ENCODE measurements around the gene PDZD8.
"Not testable (repeated sequence)": the region's sequence is repeated elsewhere in the genome, so short reads cannot be mapped to it uniquely, and the experiment has no call there.

Gene PDZD8

GRCh38 chr10:117300671-117301070 lies 74.6 kb downstream of the PDZD8 start:
- no peaks in the 10 kb centered on the region for H3K4me1 ChIP-seq (ENCODE audit: control insufficient read depth, insufficient read depth, low read length, poor library complexity, severe bottlenecking)
- H3K27ac ChIP-seq (ENCODE audit: insufficient read depth, low read length, poor library complexity, severe bottlenecking) = no peak overlapping the region
- no peak overlapping the region for H3K4me3 ChIP-seq (ENCODE audit: insufficient read depth, low read depth, low read length, poor library complexity, severe bottlenecking)
- DNase-seq = no peak
- no peaks in the 10 kb centered on the region for H3K9me3 ChIP-seq (ENCODE audit: control insufficient read depth, low read length)
- H3K36me3 ChIP-seq (ENCODE audit: control insufficient read depth, insufficient read depth, low read length) = no peaks in the 10 kb centered on the region
- H3K27me3 ChIP-seq (replicated peaks; ENCODE audit: control insufficient read depth, insufficient read depth, low read length, poor library complexity, severe bottlenecking) = no peaks in the 10 kb centered on the region

- no peaks in the 10 kb centered on the region for H3K9me3 ChIP-seq (ENCODE audit: control insufficient read depth, low read length)
- H3K27ac ChIP-seq (ENCODE audit: insufficient read depth, low read length, poor library complexity, severe bottlenecking) = no peak overlapping the region
- no peak for DNase-seq
- no peaks in the 10 kb centered on the region for H3K27me3 ChIP-seq (replicated peaks; ENCODE audit: control insufficient read depth, insufficient read depth, low read length, poor library complexity, severe bottlenecking)
- H3K4me1 ChIP-seq (ENCODE audit: control insufficient read depth, insufficient read depth, low read length, poor library complexity, severe bottlenecking) = no peaks in the 10 kb centered on the region
- H3K36me3 ChIP-seq (ENCODE audit: control insufficient read depth, insufficient read depth, low read length) = no peaks in the 10 kb centered on the region
- H3K4me3 ChIP-seq (ENCODE audit: insufficient read depth, low read depth, low read length, poor library complexity, severe bottlenecking) = no peak overlapping the region
Observed at GRCh38 chr10:117299435-117299834, 75.8 kb downstream of the PDZD8 start.

- no peaks in the 10 kb centered on the region for H3K27me3 ChIP-seq (replicated peaks; ENCODE audit: control insufficient read depth, insufficient read depth, low read length, poor library complexity, severe bottlenecking)
- H3K9me3 ChIP-seq (ENCODE audit: control insufficient read depth, low read length) = no peaks in the 10 kb centered on the region
- no peak for DNase-seq
- H3K4me1 ChIP-seq (ENCODE audit: control insufficient read depth, insufficient read depth, low read length, poor library complexity, severe bottlenecking) = no peaks in the 10 kb centered on the region
- no peak overlapping the region for H3K4me3 ChIP-seq (ENCODE audit: insufficient read depth, low read depth, low read length, poor library complexity, severe bottlenecking)
- H3K36me3 ChIP-seq (ENCODE audit: control insufficient read depth, insufficient read depth, low read length) = no peaks in the 10 kb centered on the region
- no peak overlapping the region for H3K27ac ChIP-seq (ENCODE audit: insufficient read depth, low read length, poor library complexity, severe bottlenecking)
Observed at GRCh38 chr10:117298219-117298618, 77.0 kb downstream of the PDZD8 start.

GRCh38 chr10:117294735-117295134 lies 80.5 kb downstream of the PDZD8 start:
- Histone ChIP-seq H3K27ac (ENCODE audit: insufficient read depth, low read length, poor library complexity, severe bottlenecking) (no peak overlapping the region), H3K36me3 (ENCODE audit: control insufficient read depth, insufficient read depth, low read length) (no peaks in the 10 kb centered on the region), H3K9me3 (ENCODE audit: control insufficient read depth, low read length) (no peaks in the 10 kb centered on the region), H3K4me1 (ENCODE audit: control insufficient read depth, insufficient read depth, low read length, poor library complexity, severe bottlenecking) (no peaks in the 10 kb centered on the region), H3K27me3 (replicated peaks; ENCODE audit: control insufficient read depth, insufficient read depth, low read length, poor library complexity, severe bottlenecking) (no peaks in the 10 kb centered on the region), H3K4me3 (ENCODE audit: insufficient read depth, low read depth, low read length, poor library complexity, severe bottlenecking) (no peak overlapping the region)
- no peak for DNase-seq

- Histone ChIP-seq H3K36me3 (ENCODE audit: control insufficient read depth, insufficient read depth, low read length) (peaks cover 5% of the 10 kb centered on the region), H3K27ac (ENCODE audit: insufficient read depth, low read length, poor library complexity, severe bottlenecking) (no peak overlapping the region), H3K4me1 (ENCODE audit: control insufficient read depth, insufficient read depth, low read length, poor library complexity, severe bottlenecking) (no peaks in the 10 kb centered on the region), H3K9me3 (ENCODE audit: control insufficient read depth, low read length) (no peaks in the 10 kb centered on the region), H3K27me3 (replicated peaks; ENCODE audit: control insufficient read depth, insufficient read depth, low read length, poor library complexity, severe bottlenecking) (no peaks in the 10 kb centered on the region), H3K4me3 (ENCODE audit: insufficient read depth, low read depth, low read length, poor library complexity, severe bottlenecking) (no peak overlapping the region)
- no peak for DNase-seq
Observed at GRCh38 chr10:117294039-117294645, 81.1 kb downstream of the PDZD8 start.

- not testable (repeated sequence) for H3K9me3 ChIP-seq (ENCODE audit: control insufficient read depth, low read length)
Observed at GRCh38 chr10:117290872-117291271, 84.4 kb downstream of the PDZD8 start.

GRCh38 chr10:117284716-117285494 lies 90.3 kb downstream of the PDZD8 start:
- no peak for DNase-seq
- Histone ChIP-seq H3K27me3 (replicated peaks; ENCODE audit: control insufficient read depth, insufficient read depth, low read length, poor library complexity, severe bottlenecking) (no peaks in the 10 kb centered on the region), H3K27ac (ENCODE audit: insufficient read depth, low read length, poor library complexity, severe bottlenecking) (no peak overlapping the region), H3K4me1 (ENCODE audit: control insufficient read depth, insufficient read depth, low read length, poor library complexity, severe bottlenecking) (no peaks in the 10 kb centered on the region), H3K9me3 (ENCODE audit: control insufficient read depth, low read length) (no peaks in the 10 kb centered on the region), H3K4me3 (ENCODE audit: insufficient read depth, low read depth, low read length, poor library complexity, severe bottlenecking) (no peak overlapping the region), H3K36me3 (ENCODE audit: control insufficient read depth, insufficient read depth, low read length) (peaks cover 26% of the 10 kb centered on the region)

More at GRCh38 chr10:117290872-117291271, 84.4 kb downstream of the PDZD8 start:
- not testable (repeated sequence) for H3K4me1 ChIP-seq (ENCODE audit: control insufficient read depth, insufficient read depth, low read length, poor library complexity, severe bottlenecking); DNase-seq; H3K4me3 ChIP-seq (ENCODE audit: insufficient read depth, low read depth, low read length, poor library complexity, severe bottlenecking); H3K27me3 ChIP-seq (replicated peaks; ENCODE audit: control insufficient read depth, insufficient read depth, low read length, poor library complexity, severe bottlenecking); H3K27ac ChIP-seq (ENCODE audit: insufficient read depth, low read length, poor library complexity, severe bottlenecking)
- peaks cover 13% of the 10 kb centered on the region for H3K36me3 ChIP-seq (ENCODE audit: control insufficient read depth, insufficient read depth, low read length)

GRCh38 chr10:117277675-117278074 lies 97.6 kb downstream of the PDZD8 start:
- no peak overlapping the region for H3K4me3 ChIP-seq (ENCODE audit: insufficient read depth, low read depth, low read length, poor library complexity, severe bottlenecking)
- H3K27me3 ChIP-seq (replicated peaks; ENCODE audit: control insufficient read depth, insufficient read depth, low read length, poor library complexity, severe bottlenecking) = no peaks in the 10 kb centered on the region
- H3K27ac ChIP-seq (ENCODE audit: insufficient read depth, low read length, poor library complexity, severe bottlenecking) = no peak overlapping the region
- no peak for DNase-seq
- no peaks in the 10 kb centered on the region for H3K36me3 ChIP-seq (ENCODE audit: control insufficient read depth, insufficient read depth, low read length)
- no peaks in the 10 kb centered on the region for H3K9me3 ChIP-seq (ENCODE audit: control insufficient read depth, low read length)
- no peaks in the 10 kb centered on the region for H3K4me1 ChIP-seq (ENCODE audit: control insufficient read depth, insufficient read depth, low read length, poor library complexity, severe bottlenecking)

- Histone ChIP-seq H3K27me3 (replicated peaks; ENCODE audit: control insufficient read depth, insufficient read depth, low read length, poor library complexity, severe bottlenecking) (no peaks in the 10 kb centered on the region), H3K4me1 (ENCODE audit: control insufficient read depth, insufficient read depth, low read length, poor library complexity, severe bottlenecking) (no peaks in the 10 kb centered on the region), H3K9me3 (ENCODE audit: control insufficient read depth, low read length) (no peaks in the 10 kb centered on the region), H3K27ac (ENCODE audit: insufficient read depth, low read length, poor library complexity, severe bottlenecking) (no peak overlapping the region), H3K36me3 (ENCODE audit: control insufficient read depth, insufficient read depth, low read length) (no peaks in the 10 kb centered on the region), H3K4me3 (ENCODE audit: insufficient read depth, low read depth, low read length, poor library complexity, severe bottlenecking) (no peak overlapping the region)
- no peak for DNase-seq
Observed at GRCh38 chr10:117275121-117275520, 100.1 kb downstream of the PDZD8 start.

GRCh38 chr10:117274509-117274908 lies 100.7 kb downstream of the PDZD8 start:
- no peak for DNase-seq
- Histone ChIP-seq H3K27ac (ENCODE audit: insufficient read depth, low read length, poor library complexity, severe bottlenecking) (no peak overlapping the region), H3K36me3 (ENCODE audit: control insufficient read depth, insufficient read depth, low read length) (no peaks in the 10 kb centered on the region), H3K27me3 (replicated peaks; ENCODE audit: control insufficient read depth, insufficient read depth, low read length, poor library complexity, severe bottlenecking) (no peaks in the 10 kb centered on the region), H3K4me1 (ENCODE audit: control insufficient read depth, insufficient read depth, low read length, poor library complexity, severe bottlenecking) (no peaks in the 10 kb centered on the region), H3K9me3 (ENCODE audit: control insufficient read depth, low read length) (no peaks in the 10 kb centered on the region), H3K4me3 (ENCODE audit: insufficient read depth, low read depth, low read length, poor library complexity, severe bottlenecking) (no peak overlapping the region)

All from effector memory CD4-positive, alpha-beta T cell (primary cell).